ENCODE data around the gene ZNRF2.
"Not testable (repeated sequence)": the region's sequence is repeated elsewhere in the genome, so short reads cannot be mapped to it uniquely, and the experiment has no call there.

The ZNRF2 gene

GRCh38 chr7:30365621-30366020 lies 81.2 kb downstream of the ZNRF2 start:
- DNase-seq = no peak

- DNase-seq = no peak
Observed at GRCh38 chr7:30366606-30367005, 82.2 kb downstream of the ZNRF2 start.

DNA sequence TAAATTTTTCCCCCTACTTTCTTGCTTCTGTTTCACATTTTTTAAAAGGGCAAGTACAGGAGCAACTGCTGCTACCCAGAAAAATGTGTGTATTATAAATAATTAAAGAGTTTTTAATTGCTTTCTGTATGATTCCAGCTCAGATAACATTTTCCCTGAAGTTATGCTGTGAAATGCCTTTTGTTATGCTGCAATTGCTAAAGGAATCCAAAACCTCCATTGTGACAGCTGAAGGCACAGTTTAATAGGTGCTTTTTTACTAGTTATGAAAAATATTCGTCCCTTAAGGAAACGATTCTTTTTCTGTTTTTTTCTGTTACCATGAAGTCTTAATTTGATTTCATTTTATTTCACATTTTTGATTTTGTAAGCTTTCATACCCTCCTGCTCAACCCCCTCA lies 83.2 kb downstream of the ZNRF2 start:
- no peak for DNase-seq

DNA sequence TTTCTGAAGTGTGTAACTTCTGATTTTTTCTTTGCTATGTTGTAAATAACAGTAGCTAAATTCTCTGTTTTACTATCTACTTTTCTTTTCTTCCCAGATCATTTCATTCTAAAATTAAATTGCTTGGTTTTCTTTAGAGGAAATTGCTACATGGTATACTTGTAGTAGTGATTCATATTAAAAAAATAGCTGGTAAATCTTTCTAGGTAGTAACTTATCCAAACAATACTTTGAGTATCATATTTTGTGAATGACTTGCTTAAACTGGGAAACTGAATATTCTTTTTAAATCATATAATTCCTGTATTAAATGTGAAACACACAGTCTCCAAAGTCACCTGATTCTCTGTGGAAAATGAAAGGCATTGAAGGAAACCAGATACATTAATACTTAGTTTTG lies 85.5 kb downstream of the ZNRF2 start:
- DNase-seq = no peak

- no peak for DNase-seq
Observed at GRCh38 chr7:30371321-30371720, 86.9 kb downstream of the ZNRF2 start.

GRCh38 chr7:30378275-30378674 lies 93.9 kb downstream of the ZNRF2 start:
- DNase-seq = no peak

DNA sequence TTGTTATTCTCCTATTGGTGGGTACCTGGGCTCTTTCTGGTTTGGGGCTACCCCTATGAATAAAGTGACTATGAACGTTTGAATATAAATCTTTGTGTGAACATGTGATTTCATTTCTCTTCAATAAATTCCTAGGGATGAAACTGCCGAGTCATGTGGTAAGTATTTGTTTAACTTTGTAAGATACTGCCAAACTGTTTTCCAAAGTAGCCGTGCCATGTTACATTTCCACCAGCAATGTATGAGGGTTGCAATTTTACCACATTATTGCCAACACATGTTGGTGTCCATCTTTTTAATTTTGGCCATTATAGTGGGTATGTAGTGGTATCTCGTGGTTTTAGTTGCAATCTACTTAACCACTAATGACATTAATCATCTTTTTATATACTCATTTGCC lies 94.7 kb downstream of the ZNRF2 start:
- DNase-seq = no peak

GRCh38 chr7:30379741-30380140 lies 95.3 kb downstream of the ZNRF2 start:
- no peak for DNase-seq

GRCh38 chr7:30380294-30380693 lies 95.9 kb downstream of the ZNRF2 start:
- DNase-seq = no peak

DNA sequence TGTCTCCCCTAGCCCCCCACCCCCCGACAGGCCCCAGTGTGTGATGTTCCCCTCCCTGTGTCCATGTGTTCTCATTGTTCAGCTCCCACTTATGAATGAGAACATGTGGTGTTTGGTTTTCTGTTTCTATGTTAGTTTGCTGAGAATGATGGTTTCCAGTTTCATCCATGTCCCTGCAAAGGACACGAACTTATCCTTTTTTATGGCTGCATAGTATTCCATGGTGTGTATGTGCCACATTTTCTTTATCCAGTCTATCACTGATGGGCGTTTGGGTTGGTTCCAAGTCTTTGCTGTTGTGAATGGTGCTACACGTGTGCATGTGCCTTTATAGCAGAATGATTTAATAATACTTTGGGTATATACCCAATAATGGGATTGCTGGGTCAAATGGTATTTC lies 96.4 kb downstream of the ZNRF2 start:
- DNase-seq = not testable (repeated sequence)

GRCh38 chr7:30382607-30383006 lies 98.2 kb downstream of the ZNRF2 start:
- no peak for DNase-seq

DNA sequence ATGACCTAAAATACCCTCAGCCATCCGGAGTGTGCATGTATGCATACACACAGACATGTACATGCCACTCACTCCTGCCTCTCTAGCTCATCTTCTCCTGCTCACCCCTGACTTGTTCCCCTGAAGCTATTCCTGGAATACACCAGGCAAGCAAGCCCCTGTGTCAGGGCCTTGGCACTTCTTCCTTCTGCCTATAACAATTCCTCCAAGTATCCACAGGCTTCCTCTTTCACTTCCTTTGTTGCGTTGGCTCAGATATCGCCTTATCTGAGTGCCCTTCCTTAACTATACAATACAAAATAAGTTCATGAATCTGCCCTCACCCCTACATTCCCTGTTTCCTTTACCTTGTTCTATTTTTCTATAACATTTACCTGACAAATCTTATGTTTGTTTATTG lies 105.4 kb downstream of the ZNRF2 start:
- no peak for DNase-seq

DNA sequence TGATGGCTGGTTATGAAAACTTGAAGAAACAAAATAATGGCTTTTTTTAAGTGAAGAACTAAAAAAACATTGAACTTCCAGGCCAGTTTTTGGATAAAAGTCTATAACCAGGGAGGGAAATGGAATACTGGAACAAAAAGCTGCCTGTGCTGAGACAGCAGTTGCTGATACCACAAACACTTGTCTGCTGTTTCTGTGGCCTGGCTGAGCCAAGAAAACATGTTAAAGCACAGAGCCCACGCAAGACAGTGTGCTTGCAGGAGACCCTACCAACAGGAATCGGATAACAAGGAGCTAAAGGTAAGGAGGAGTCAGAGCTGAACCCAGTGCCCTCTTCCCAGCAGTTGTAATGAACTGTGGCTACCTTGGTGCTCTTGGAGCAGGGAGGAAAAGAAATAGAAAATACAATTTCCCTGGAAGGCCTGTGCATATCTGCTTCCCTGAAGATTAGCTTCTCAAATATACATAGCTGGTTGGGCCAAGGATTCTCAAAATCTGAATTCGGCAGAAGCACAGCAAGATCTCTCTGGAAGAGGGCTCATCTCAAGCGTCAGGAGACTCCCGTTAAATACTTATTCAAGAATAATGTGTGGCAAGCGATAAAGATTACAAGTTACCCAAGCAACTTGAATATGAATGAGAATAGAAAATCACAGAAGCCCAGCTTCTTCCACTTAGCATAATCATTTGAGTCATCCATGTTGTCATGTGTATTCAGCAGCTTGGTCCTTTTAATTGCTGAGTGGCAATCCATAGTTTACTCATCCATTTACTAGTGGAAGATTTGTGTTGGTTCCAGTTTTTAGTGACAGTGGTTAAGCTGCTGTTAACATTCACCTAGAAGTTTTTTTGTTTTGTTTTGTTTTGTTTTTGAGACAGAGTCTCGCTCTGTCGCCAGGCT lies 106.6 kb downstream of the ZNRF2 start:
- peak in 1 of 3 experiments; percentile 3 for DNase-seq

DNA sequence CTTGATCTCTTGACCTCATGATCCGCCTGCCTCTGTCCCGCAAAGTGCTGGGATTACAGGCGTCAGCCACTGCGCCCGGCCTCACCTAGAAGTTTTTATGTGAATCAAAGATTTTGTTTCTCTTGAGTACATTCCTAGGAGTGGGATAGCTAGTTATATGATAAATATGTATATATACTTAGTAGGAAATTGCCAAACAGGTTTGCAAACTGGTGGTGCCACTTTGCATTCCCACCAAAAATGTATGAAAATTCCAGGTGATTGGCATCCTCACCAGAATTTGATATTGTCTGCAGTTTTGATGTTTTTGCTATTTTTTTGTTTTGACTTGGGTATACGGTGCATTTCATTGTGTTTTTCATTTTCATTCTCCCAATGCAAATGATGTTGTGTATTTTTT lies 107.4 kb downstream of the ZNRF2 start:
- no peak for DNase-seq

DNA sequence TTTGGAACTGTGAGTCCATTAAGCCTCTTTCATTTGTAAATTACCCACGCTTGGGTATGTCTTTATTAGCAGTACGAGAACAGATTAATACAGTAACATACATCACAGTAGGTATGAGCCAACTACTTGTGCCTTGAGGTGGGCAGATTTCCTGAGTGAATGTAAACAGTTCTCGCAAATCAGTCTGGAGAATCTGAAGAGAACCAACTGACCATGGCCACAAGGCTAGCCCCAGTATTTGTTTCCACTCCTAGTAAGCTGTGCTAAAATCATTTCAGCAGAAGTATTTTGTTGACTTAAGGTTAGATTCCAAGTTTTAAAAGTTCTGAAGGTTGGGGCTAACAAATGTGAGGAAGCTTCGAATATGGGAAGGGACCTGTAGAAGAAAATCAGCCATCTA lies 111.3 kb downstream of the ZNRF2 start:
- DNase-seq = no peak

DNA sequence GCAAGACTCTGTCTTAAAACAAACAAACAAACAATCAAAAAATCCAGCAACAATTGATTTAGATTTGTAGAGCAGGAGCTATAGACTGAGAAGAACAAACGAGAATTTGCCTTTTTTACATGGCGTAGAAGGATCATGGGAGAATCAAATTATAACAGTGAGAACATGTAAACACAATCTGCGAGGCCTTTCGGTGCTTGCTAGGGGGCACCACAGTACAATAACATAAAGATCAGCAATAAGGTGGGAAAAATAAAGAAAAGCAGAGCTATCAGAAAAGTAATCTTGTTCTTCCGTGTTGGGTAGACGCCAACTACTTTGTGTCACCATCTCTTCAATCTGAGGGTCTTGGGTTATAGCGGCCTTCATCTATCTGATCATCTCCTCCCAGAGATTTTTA lies 112.0 kb downstream of the ZNRF2 start:
- peak in 1 of 3 experiments; percentile 32 for DNase-seq

DNA sequence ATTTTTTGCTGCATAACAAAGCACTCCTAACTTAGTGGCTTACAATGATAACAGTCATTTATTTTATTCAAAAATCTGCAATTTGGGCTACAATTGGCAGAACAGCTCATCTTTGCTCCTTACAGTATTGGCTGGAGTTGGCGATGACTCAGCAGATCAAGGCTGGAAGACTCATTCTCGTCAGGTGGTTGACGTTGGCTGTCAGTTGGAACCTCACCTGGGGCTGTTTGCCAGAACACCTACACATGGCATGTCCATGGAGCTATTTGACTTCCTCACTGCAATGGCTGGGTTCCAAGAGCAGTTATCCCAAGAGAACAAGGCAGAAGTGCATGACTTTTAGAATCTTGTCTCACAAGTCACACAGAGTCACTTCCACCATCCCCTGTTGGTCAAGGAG lies 119.1 kb downstream of the ZNRF2 start:
- no peak for DNase-seq

DNA sequence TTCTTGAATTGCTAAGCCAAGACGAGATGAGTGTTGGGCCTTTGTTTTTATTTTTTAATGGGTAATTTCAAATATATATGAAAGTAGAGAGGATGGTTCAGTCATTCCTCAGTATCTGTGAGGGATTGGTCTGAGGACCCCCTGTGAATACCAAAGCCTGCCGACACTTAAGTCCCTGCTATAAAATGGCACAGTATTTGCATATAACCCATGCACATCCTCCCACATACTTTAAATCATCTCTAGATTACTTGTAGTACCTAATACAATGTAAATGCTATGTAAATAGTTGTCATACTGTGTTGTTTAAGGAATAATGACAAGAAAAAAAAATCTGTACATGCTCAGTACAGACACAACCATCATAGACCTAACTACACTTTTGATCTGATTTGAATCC lies 120.8 kb downstream of the ZNRF2 start:
- DNase-seq = no peak

GRCh38 chr7:30406664-30407425 lies 122.4 kb downstream of the ZNRF2 start:
- no peak for DNase-seq

DNA sequence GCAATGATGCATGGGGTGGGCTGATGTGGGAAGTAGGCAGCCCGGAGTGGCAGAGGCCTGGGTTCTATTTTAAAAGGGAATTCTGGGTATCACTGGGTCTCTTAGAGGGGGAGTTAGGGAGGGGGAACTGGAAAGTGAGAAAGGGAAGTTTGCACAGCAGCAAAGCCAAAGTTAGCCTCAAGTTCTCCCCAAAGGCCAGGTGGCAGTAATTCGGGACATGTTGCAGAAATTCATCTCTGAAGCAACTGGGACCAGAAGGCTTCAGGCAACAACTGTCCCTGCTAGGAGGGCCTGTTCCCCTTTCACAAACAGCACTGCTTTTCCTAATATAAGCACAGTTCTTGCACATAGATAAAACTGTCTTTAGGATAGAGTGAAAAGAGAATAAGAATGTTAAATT lies 126.8 kb downstream of the ZNRF2 start:
- DNase-seq = no peak

DNA sequence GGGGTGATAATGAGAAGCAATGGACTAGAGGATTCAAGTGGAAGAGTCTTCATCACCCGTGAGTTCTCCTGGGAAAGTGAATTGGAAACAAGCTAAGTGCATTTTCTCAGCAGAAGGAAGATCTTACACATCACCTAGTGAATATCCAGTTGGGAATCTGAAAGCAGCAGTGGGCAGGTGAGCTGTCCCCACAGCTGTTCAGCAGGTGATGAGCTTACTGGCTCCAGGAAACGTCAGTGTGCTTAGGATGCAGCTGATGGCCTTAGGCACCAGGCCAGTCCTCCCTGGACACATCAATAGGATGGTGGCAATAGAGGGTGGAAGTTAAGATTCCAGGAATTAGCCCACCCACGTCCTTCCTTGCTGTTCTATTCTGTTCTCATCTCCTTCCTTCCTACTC lies 127.5 kb downstream of the ZNRF2 start:
- peak in 1 of 3 experiments; percentile 29 for DNase-seq

- DNase-seq = peak in 1 of 3 experiments; percentile 71
Observed at GRCh38 chr7:30412782-30413504, 128.5 kb downstream of the ZNRF2 start.

DNA sequence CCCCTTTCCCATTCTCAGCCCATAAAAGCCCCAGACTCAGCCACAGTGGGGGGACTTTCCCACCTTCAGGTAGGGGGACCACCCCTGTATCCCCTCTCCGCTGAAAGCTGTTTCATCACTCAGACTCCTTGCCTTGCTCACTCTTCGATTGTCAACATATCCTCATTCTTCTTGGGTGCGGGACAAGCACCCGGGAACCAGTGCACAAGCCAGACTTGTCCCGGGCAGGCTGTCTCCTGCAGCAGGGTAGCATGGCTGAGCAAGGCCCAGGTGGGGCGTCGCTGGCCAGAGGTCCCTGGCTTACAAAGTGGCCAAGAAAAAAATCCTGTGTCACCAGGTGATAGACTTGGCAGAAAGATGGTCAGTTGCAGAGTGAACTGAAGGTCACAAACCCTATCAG lies 129.5 kb downstream of the ZNRF2 start:
- no peak for DNase-seq
